Measurements from ENCODE around the gene ZNF717. TPM values are rescaled to one million over a fixed set of nuclear protein-coding genes. Genes with fewer than 3 reads are reported as not detected.

Gene ZNF717
- total RNA-seq = 14.7 and 19.9 TPM in 2 replicates

GRCh38 chr3:75785081-75785755, at the start of gene ZNF717:
Gene ZNF717, minus strand, starts transcription at chr3:75785549. Its CDS starts 2,187 bp downstream, at chr3:75783362.

Small RNA genes lying within 50 kb of the gene (small RNA-seq; reads per million reads assigned to genes)
- gene MIR4273 = not detected

Other genes with a start within 250 kb of the ZNF717 start
- not detected in 2 replicates for gene FRG2C, start 121.2 kb downstream of the ZNF717 start, total RNA-seq

All from subcutaneous preadipocyte (primary cell).